ENCODE results near the gene TTC16. TPM values are rescaled to one million over a fixed set of nuclear protein-coding genes. Genes with fewer than 3 reads are reported as not detected.
"Not testable (repeated sequence)": the region's sequence is repeated elsewhere in the genome, so short reads cannot be mapped to it uniquely, and the experiment has no call there.

The TTC16 gene
- total RNA-seq, 1 donor from 2014 or later = not detected

DNA sequence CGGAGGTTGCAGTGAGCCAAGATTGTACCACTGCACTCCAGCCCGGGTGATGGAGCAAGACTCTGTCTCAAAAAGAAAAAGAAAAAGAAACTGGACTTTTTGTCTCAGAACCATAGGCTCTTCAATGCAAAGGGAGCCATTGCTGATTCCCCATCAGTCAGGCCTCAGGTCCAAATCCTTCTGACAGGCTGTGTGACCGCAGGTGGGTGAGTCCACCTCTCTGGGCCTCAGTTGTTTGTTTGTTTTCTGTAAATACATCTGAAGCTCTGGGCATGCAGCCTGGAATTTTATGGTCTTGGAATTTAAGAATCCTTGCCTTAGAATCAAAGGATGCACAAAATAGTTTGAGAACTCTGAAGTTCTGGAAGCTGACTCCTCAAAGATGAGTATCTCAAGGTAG, 40.4 kb downstream of the TTC16 start:
- H3K4me3 Mint-ChIP-seq (ENCODE audit: unreplicated experiment) = no peak overlapping the region
- DNase-seq (ENCODE audit: low read depth) = no peak
- no peaks in the 10 kb centered on the region for H3K36me3 ChIP-seq (ENCODE audit: insufficient read depth, low read length)
- no peak overlapping the region for H3K4me2 ChIP-seq (ENCODE audit: low read length)
- H3K36me3 Mint-ChIP-seq (ENCODE audit: low read depth, unreplicated experiment) = no peaks in the 10 kb centered on the region
- H3K4me1 Mint-ChIP-seq (ENCODE audit: low read depth, unreplicated experiment) = peaks cover 7% of the 10 kb centered on the region
- no peak overlapping the region for H3K4me3 ChIP-seq (ENCODE audit: insufficient read depth, low read depth, low read length)
- peaks cover 18% of the 10 kb centered on the region for H3K27me3 ChIP-seq (ENCODE audit: insufficient read depth, low read length)
- H3K9me3 Mint-ChIP-seq (ENCODE audit: unreplicated experiment) = no peaks in the 10 kb centered on the region
- peaks cover 16% of the 10 kb centered on the region for H4K20me1 ChIP-seq (ENCODE audit: insufficient read depth, low read length)
- no peak overlapping the region for H2AFZ ChIP-seq (ENCODE audit: low read depth, low read length)
- no peak for FAIRE-seq
- no peaks in the 10 kb centered on the region for H3K79me2 ChIP-seq (ENCODE audit: insufficient read depth, low read length)
- no peaks in the 10 kb centered on the region for H3K4me1 ChIP-seq (ENCODE audit: insufficient read depth, low read length)
- no peak overlapping the region for H3K27ac Mint-ChIP-seq (ENCODE audit: unreplicated experiment)
- H3K27ac ChIP-seq (ENCODE audit: low read depth, low read length) = no peak overlapping the region
- TF ChIP-seq, protein P1, sequence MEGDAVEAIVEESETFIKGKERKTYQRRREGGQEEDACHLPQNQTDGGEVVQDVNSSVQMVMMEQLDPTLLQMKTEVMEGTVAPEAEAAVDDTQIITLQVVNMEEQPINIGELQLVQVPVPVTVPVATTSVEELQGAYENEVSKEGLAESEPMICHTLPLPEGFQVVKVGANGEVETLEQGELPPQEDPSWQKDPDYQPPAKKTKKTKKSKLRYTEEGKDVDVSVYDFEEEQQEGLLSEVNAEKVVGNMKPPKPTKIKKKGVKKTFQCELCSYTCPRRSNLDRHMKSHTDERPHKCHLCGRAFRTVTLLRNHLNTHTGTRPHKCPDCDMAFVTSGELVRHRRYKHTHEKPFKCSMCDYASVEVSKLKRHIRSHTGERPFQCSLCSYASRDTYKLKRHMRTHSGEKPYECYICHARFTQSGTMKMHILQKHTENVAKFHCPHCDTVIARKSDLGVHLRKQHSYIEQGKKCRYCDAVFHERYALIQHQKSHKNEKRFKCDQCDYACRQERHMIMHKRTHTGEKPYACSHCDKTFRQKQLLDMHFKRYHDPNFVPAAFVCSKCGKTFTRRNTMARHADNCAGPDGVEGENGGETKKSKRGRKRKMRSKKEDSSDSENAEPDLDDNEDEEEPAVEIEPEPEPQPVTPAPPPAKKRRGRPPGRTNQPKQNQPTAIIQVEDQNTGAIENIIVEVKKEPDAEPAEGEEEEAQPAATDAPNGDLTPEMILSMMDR (IDR thresholded peaks at IDR 0.05; ENCODE audit: insufficient read depth, low read depth, low read length) = no peak
- no peak for TF ChIP-seq EZH2 (IDR thresholded peaks at IDR 0.05; ENCODE audit: insufficient read depth, low read length)
- peaks cover 31% of the 10 kb centered on the region for H3K27me3 Mint-ChIP-seq (ENCODE audit: low read depth, unreplicated experiment)
- H3K9ac ChIP-seq (ENCODE audit: low read length) = no peak overlapping the region
- no peaks in the 10 kb centered on the region for H3K9me3 ChIP-seq (ENCODE audit: insufficient read depth, low read depth, low read length)

DNA sequence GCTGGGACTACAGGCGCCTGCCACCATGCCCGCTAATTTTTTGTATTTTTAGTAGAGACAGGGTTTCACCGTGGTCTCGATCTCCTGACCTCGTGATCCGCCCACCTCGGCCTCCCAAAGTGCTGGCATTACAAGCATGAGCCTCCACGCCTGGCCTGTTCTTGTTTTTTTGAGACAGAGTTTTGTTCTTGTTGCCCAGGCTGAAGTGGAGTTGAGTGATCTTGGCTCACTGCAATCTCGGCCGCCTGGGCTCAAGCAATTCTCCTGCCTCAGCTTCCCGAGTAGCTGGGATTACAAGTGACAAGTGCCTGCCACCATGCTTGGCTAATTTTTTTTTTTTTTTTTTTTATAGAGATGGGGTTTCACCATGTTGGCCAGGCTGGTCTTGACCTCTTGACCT, 40.9 kb downstream of the TTC16 start:
- H3K4me3 ChIP-seq (ENCODE audit: insufficient read depth, low read depth, low read length); H3K27ac Mint-ChIP-seq (ENCODE audit: unreplicated experiment); H2AFZ ChIP-seq (ENCODE audit: low read depth, low read length); H3K79me2 ChIP-seq (ENCODE audit: insufficient read depth, low read length); H3K9me3 Mint-ChIP-seq (ENCODE audit: unreplicated experiment); DNase-seq (ENCODE audit: low read depth); H3K36me3 ChIP-seq (ENCODE audit: insufficient read depth, low read length); H3K4me2 ChIP-seq (ENCODE audit: low read length); H3K4me1 ChIP-seq (ENCODE audit: insufficient read depth, low read length); H3K4me1 Mint-ChIP-seq (ENCODE audit: low read depth, unreplicated experiment); H3K27ac ChIP-seq (ENCODE audit: low read depth, low read length); H3K9me3 ChIP-seq (ENCODE audit: insufficient read depth, low read depth, low read length); H3K4me3 Mint-ChIP-seq (ENCODE audit: unreplicated experiment); H3K36me3 Mint-ChIP-seq (ENCODE audit: low read depth, unreplicated experiment); H3K9ac ChIP-seq (ENCODE audit: low read length); FAIRE-seq: not testable (repeated sequence)
- Histone ChIP-seq H4K20me1 (ENCODE audit: insufficient read depth, low read length) (peaks cover 11% of the 10 kb centered on the region), H3K27me3 (ENCODE audit: insufficient read depth, low read length) (peaks cover 18% of the 10 kb centered on the region)
- peaks cover 26% of the 10 kb centered on the region for H3K27me3 Mint-ChIP-seq (ENCODE audit: low read depth, unreplicated experiment)

DNA sequence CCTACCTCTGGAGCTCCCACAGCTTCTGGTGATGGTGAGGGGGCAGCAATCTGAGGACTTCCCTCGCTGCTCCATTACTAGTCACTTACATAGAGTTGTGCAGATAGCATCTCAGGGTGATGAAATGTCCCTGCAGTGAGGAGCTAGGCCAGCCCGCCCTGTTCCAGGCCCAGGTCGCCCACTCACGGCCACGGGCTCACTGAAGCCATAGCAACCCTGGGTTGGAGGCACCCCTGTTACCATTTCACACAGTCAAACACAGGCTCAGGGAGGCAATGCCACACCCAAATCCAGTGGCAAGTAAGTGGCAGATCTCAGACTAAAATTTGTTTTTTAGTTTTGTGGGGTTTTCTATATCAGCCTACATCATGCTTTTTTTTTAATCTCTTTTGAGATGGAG, 43.0 kb downstream of the TTC16 start:
- no peaks in the 10 kb centered on the region for H3K79me2 ChIP-seq (ENCODE audit: insufficient read depth, low read length)
- no peak overlapping the region for H3K4me3 ChIP-seq (ENCODE audit: insufficient read depth, low read depth, low read length)
- H3K4me3 Mint-ChIP-seq (ENCODE audit: unreplicated experiment) = peak overlapping the region; percentile 50
- no peak overlapping the region for H3K9ac ChIP-seq (ENCODE audit: low read length)
- H3K36me3 ChIP-seq (ENCODE audit: insufficient read depth, low read length) = no peaks in the 10 kb centered on the region
- no peaks in the 10 kb centered on the region for H3K9me3 ChIP-seq (ENCODE audit: insufficient read depth, low read depth, low read length)
- H3K4me1 Mint-ChIP-seq (ENCODE audit: low read depth, unreplicated experiment) = peaks cover 16% of the 10 kb centered on the region
- DNase-seq (ENCODE audit: low read depth) = no peak
- H3K4me2 ChIP-seq (ENCODE audit: low read length) = no peak overlapping the region
- H3K9me3 Mint-ChIP-seq (ENCODE audit: unreplicated experiment) = no peaks in the 10 kb centered on the region
- H2AFZ ChIP-seq (ENCODE audit: low read depth, low read length) = no peak overlapping the region
- H3K27ac ChIP-seq (ENCODE audit: low read depth, low read length) = no peak overlapping the region
- H3K4me1 ChIP-seq (ENCODE audit: insufficient read depth, low read length) = no peaks in the 10 kb centered on the region
- H3K27me3 Mint-ChIP-seq (ENCODE audit: low read depth, unreplicated experiment) = peaks cover 23% of the 10 kb centered on the region
- no peaks in the 10 kb centered on the region for H4K20me1 ChIP-seq (ENCODE audit: insufficient read depth, low read length)
- TF ChIP-seq, protein P1 (IDR thresholded peaks at IDR 0.05; ENCODE audit: insufficient read depth, low read depth, low read length) = no peak
- no peak for TF ChIP-seq EZH2 (IDR thresholded peaks at IDR 0.05; ENCODE audit: insufficient read depth, low read length)
- no peak for FAIRE-seq
- no peaks in the 10 kb centered on the region for H3K36me3 Mint-ChIP-seq (ENCODE audit: low read depth, unreplicated experiment)
- H3K27ac Mint-ChIP-seq (ENCODE audit: unreplicated experiment) = no peak overlapping the region
- peaks cover 7% of the 10 kb centered on the region for H3K27me3 ChIP-seq (ENCODE audit: insufficient read depth, low read length)
